ENCODE measurements around the gene MRPL24.

DNA sequence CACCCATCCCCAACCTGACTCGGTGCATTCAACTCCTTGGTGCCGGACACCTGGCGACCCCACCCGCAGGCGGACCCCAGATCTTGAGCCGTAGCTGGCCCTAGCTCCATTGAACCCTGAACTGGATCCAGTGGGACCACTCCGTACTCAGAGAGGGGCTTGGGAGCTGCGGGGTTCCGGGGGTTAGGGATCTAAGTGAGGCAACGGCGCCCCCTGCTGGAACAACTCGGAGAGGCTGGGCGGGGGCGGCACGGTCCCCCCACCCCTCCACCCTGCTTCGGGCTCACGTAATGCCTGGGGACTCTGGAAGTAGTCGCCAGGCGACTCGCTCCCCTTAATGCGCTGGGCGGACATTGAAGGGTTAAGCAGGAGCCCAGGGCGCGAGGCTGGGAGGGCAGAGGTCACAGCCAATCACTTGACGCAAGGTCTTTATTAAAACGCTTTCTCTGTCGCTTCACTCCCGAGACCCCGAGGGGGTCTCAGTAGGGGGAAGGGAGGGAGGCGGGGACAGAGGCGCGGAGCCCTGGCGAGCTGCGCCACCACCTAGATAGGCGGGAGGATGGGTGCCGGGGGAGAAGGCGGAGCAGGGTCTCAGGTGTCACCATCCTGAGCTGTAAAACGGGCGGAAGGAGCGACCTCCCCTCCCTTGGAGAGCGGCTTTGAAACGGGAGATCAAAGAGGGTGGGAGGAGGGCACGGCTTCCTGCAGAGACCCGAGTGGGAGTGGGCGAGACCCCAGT lies 34.8 kb downstream of the MRPL24 start:
- TF ChIP-seq, protein P1, sequence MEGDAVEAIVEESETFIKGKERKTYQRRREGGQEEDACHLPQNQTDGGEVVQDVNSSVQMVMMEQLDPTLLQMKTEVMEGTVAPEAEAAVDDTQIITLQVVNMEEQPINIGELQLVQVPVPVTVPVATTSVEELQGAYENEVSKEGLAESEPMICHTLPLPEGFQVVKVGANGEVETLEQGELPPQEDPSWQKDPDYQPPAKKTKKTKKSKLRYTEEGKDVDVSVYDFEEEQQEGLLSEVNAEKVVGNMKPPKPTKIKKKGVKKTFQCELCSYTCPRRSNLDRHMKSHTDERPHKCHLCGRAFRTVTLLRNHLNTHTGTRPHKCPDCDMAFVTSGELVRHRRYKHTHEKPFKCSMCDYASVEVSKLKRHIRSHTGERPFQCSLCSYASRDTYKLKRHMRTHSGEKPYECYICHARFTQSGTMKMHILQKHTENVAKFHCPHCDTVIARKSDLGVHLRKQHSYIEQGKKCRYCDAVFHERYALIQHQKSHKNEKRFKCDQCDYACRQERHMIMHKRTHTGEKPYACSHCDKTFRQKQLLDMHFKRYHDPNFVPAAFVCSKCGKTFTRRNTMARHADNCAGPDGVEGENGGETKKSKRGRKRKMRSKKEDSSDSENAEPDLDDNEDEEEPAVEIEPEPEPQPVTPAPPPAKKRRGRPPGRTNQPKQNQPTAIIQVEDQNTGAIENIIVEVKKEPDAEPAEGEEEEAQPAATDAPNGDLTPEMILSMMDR (IDR thresholded peaks at IDR 0.05 in 4 of 5, conservative IDR thresholded peaks at IDR 0.05 in 1 of 5): peak; percentile 66 to 90 (median 87)
- TF ChIP-seq POLR2A (IDR thresholded peaks at IDR 0.05): no peak

Measured in gastrocnemius medialis (tissue), 4 donors.